ENCODE results near the gene IGF1R.

- TF ChIP-seq CTCF (conservative IDR thresholded peaks at IDR 0.05) = no peak
- TF ChIP-seq EZH2 (IDR thresholded peaks at IDR 0.05; ENCODE audit: low read depth) = no peak
Observed at GRCh38 chr15:98755138-98755537, 106.8 kb downstream of the IGF1R start.
